ENCODE results near the gene SLC16A8. TPM values are rescaled to one million over a fixed set of nuclear protein-coding genes. Genes with fewer than 3 reads are reported as not detected.

Gene SLC16A8
- total and polyA plus RNA-seq, 9 of the 15 experiments (the other 6 are each of a cell fraction or from before 2014, with no cell fraction given) = not detected

DNA sequence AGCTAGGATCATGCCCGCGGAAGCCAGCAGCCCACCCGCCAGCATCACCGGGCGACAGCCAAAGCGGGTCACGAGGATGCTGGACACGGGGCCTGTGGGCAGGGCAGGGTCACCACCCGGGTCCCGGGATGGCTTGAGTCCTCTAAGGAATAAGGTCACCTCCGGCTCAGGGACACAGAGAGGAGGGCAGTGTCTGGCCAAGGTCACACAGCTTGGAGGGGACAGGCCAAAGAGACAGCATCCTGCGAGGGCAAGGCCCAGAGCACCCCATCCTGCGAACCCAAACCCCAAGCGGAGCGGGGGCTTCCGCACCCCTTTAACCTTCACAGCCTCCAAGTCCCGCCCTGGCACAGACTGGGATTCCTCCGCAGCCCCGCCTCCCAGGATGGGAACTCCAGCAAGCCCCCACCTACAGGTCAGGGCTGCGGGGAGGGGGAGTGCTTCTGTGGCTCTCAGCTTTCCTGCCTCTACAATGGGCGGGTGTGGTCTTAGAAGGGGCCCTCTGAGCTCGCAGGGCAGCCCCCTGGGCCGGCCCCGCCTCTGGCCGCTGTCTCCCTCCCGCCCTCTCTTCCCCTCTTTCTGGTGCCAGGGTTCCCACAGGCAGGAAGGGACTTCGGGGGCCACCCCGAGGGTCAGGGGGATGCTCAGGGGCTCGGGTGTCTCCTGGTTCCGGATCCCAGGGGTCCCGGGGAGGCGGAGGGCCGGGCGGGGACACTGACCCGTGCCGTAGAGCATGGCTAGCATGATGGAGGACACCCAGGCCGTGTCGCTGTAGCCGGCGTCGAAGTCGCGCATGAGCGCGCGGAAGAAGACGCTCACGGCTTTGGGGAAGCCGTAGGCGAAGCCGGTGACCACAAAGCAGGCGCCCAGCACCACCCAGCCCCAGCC is 1.8 kb downstream of the SLC16A8 start:
- 25% methylated on average over 12 of the region's 52 CpGs for WGBS (ENCODE audit: insufficient coverage, low coverage, missing lambda C conversion rate)
- Histone ChIP-seq H3K4me3 (no peak overlapping the region), H3K4me2 (ENCODE audit: insufficient read depth, low read length) (no peak overlapping the region), H3K9ac (ENCODE audit: insufficient read depth in 1 of 2, low read depth in 2 of 2, low read length in 2 of 2) (no peak overlapping the region), H3K79me2 (ENCODE audit: control insufficient read depth, insufficient read depth, low read length) (no peaks in the 10 kb centered on the region), H3K36me3 (ENCODE audit: control insufficient read depth, insufficient read depth, low read length) (no peaks in the 10 kb centered on the region), H3K4me1 (replicated peaks in 1 of 2; ENCODE audit: control insufficient read depth in 2 of 2, insufficient read depth in 2 of 2, low read length in 2 of 2) (peaks cover 0 to 47% of the 10 kb centered on the region in 2 experiments; a peak in 2 of 5 replicates), H3K9me3 (replicated peaks; ENCODE audit: control insufficient read depth, insufficient read depth, low read depth, low read length) (no peaks in the 10 kb centered on the region), H2AFZ (ENCODE audit: low read depth, low read length) (no peak overlapping the region), H4K20me1 (replicated peaks; ENCODE audit: control insufficient read depth, insufficient read depth, low read length) (no peaks in the 10 kb centered on the region), H3K27me3 (ENCODE audit: control insufficient read depth in 2 of 2, insufficient read depth in 2 of 2, low read length in 2 of 2) (peaks cover 2 to 43% of the 10 kb centered on the region in 2 experiments; a peak in 2 of 5 replicates), H3K9me1 (ENCODE audit: control insufficient read depth, insufficient read depth, low read length) (no peaks in the 10 kb centered on the region), H3K27ac (ENCODE audit: extremely low read depth, low read depth, low read length) (no peak overlapping the region)
- FAIRE-seq (no peak), DNase-seq (ENCODE audit: extremely low read depth in 1 of 4, low spot score in 3 of 4) (no peak), ATAC-seq (peak; percentile 33; the same call in 1 of the 3 replicates)
- in situ Hi-C loops (cut with MboI) = no loop called here
- BruUV-seq (replicated peaks) = no TSS peak
- CTCF ChIA-PET (ENCODE audit: low intra/inter-chr PET ratio) = no interaction called here
- POLR2A ChIA-PET = no interaction called here
- TF ChIP-seq NRF1 (conservative IDR thresholded peaks at IDR 0.05 in 1 of 2, IDR thresholded peaks at IDR 0.05 in 1 of 2) (peak; percentile 30 to 42; a peak in 3 of 4 replicates), SOX6 (IDR thresholded peaks at IDR 0.05) (no peak), PML (IDR thresholded peaks at IDR 0.05; ENCODE audit: low read length) (no peak), GATAD2A (IDR thresholded peaks at IDR 0.05) (no peak)
- TF ChIP-seq, protein P1, sequence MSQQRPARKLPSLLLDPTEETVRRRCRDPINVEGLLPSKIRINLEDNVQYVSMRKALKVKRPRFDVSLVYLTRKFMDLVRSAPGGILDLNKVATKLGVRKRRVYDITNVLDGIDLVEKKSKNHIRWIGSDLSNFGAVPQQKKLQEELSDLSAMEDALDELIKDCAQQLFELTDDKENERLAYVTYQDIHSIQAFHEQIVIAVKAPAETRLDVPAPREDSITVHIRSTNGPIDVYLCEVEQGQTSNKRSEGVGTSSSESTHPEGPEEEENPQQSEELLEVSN (IDR thresholded peaks at IDR 0.05; ENCODE audit: borderline replicate concordance in 1 of 2, extremely low read depth in 1 of 2, insufficient read depth in 1 of 2, insufficient read length in 1 of 2, low read depth in 1 of 2, low read length in 1 of 2, poor library complexity in 1 of 2, severe bottlenecking in 1 of 2) = peak in 1 of 2 experiments; percentile 18
- intact Hi-C loops (cut with micrococcal nuclease) = no loop called here
